Mucosa of descending colon (tissue), 3 donors: Measurements from ENCODE around the gene CGB3. TPM values are rescaled to one million over a fixed set of nuclear protein-coding genes. Genes with fewer than 3 reads are reported as not detected.
A peak's percentile ranks its signal among the peaks of the same experiment; 100 is the strongest.
"Not testable (repeated sequence)": the region's sequence is repeated elsewhere in the genome, so short reads cannot be mapped to it uniquely, and the experiment has no call there.

Experiments used
- ATAC-seq: fragments of 200-7000 bp; cut with Tn5 transposase; one replicate; pipeline ENCODE4 v1.9.1; 2020; ENCODE audit warnings: mild to moderate bottlenecking, moderate library complexity
- DNase-seq, 3 donors: peaks; one replicate each; pipeline ENCODE4 v3.0.0-alpha.2; 2020
- H3K36me3 ChIP-seq: fragments of 200-600 bp; one replicate; pipeline ENCODE4 v1.8.0; 2021; ENCODE audit warnings: low read depth, mild to moderate bottlenecking
- H3K4me1 ChIP-seq: fragments of 200-600 bp; one replicate; pipeline ENCODE4 v1.8.0; 2021; ENCODE audit warnings: low read depth, mild to moderate bottlenecking
- H3K4me3 ChIP-seq: fragments of 200-600 bp; one replicate; pipeline ENCODE4 v1.8.0; 2021; ENCODE audit warnings: mild to moderate bottlenecking
- H3K9me3 ChIP-seq: fragments of 200-600 bp; one replicate; pipeline ENCODE4 v1.8.0; 2021; ENCODE audit warnings: mild to moderate bottlenecking
- intact Hi-C, 2 donors: fragments of 100-400 bp; cut with DNase I in 1 of 2; cut with micrococcal nuclease in 1 of 2; formaldehyde crosslinking; loops; one replicate each; pipeline versions ENCODE4 v1.11.0 to v1.11.1; 2022; cut with DNase I, micrococcal nuclease
- total RNA-seq, 3 donors: library from RNA; stranded (reverse); fragmentation: NEBNext Ultra II Directional in 2 of 3; extraction: Animal tissue kit (Norgen Biotek cat#: 25700) in 2 of 3; gene quantifications; one replicate each; pipeline versions ENCODE4 v1.2.1 to v1.2.4, GENCODE V29; 2021 to 2023
- TF ChIP-seq, protein P1 (sequence below): fragments of 200-600 bp; IDR thresholded peaks from one replicate; pipeline ENCODE4 v1.8.0; 2022; ENCODE audit warnings: antibody characterized with exemption, mild to moderate bottlenecking
- donor health status: DM: no; HTN: no; CAD: no; lungs with moderate emphysema.
- donor health status: DM: no; HTN: no; CAD: no.
- donor health status: DM: no; HTN: yes; CAD: no.

CGB3 gene
- total RNA-seq, 3 donors from 2014 or later = not detected

- no peaks in the 10 kb centered on the region for H3K9me3 ChIP-seq
- no peak overlapping the region for H3K4me3 ChIP-seq
- no peak for ATAC-seq
- H3K4me1 ChIP-seq = peaks cover 12% of the 10 kb centered on the region
- intact Hi-C loops = no loop called here
- no peak for DNase-seq
- no peaks in the 10 kb centered on the region for H3K36me3 ChIP-seq
- TF ChIP-seq, protein P1, sequence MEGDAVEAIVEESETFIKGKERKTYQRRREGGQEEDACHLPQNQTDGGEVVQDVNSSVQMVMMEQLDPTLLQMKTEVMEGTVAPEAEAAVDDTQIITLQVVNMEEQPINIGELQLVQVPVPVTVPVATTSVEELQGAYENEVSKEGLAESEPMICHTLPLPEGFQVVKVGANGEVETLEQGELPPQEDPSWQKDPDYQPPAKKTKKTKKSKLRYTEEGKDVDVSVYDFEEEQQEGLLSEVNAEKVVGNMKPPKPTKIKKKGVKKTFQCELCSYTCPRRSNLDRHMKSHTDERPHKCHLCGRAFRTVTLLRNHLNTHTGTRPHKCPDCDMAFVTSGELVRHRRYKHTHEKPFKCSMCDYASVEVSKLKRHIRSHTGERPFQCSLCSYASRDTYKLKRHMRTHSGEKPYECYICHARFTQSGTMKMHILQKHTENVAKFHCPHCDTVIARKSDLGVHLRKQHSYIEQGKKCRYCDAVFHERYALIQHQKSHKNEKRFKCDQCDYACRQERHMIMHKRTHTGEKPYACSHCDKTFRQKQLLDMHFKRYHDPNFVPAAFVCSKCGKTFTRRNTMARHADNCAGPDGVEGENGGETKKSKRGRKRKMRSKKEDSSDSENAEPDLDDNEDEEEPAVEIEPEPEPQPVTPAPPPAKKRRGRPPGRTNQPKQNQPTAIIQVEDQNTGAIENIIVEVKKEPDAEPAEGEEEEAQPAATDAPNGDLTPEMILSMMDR = no peak
These were observed 2.0 kb downstream of the CGB3 start for GRCh38 chr19:49022116-49022515.

- DNase-seq = no peak
- Histone ChIP-seq H3K36me3 (no peaks in the 10 kb centered on the region), H3K9me3 (no peaks in the 10 kb centered on the region), H3K4me1 (peaks cover 12% of the 10 kb centered on the region), H3K4me3 (no peak overlapping the region)
- TF ChIP-seq, protein P1 = no peak
- no peak for ATAC-seq
- intact Hi-C loops = no loop called here
These were observed 2.9 kb downstream of the CGB3 start for GRCh38 chr19:49020931-49021895.

GRCh38 chr19:49020342-49020741, 3.8 kb downstream of the CGB3 start:
- TF ChIP-seq, protein P1 = no peak
- Histone ChIP-seq H3K9me3 (no peaks in the 10 kb centered on the region), H3K4me1 (peaks cover 12% of the 10 kb centered on the region), H3K4me3 (no peak overlapping the region), H3K36me3 (no peaks in the 10 kb centered on the region)
- DNase-seq (no peak), ATAC-seq (no peak)
- intact Hi-C loops = no loop called here

DNA sequence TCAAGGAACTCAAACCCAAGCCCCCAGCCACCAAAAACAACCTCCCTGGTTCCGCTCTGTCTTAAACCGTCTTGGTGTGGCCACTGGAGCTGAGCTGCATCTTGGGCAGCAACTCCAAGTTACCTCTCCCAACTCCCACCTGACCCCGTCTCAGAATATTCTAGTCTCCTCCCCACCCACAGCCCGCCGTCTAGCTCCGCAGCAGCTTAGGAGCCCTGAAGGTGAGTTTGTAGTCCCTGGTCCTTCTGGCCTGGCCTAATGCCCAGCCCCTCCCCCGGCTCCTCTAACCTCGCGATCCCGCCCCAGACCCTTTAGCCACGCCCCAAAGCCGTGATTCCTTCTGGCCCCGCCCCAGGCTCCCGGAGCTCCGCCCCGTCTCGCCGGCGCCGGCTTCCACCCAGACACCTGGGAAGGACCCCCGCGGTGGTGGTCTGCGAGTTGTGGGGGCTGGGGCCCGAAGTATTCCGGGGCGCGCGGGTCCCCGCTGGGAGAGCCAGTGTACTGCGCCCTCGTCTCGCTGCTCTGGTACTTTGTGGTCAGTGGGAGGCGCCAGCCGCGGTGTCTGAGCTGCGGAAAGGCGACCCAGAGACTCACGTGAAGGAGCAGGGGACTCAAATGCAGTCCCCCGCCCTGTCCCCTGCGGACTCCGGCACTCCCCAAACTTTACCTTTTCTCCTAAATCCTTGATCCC, 4.7 kb downstream of the CGB3 start:
- intact Hi-C loops = no loop called here
- H3K4me3 ChIP-seq = no peak overlapping the region
- TF ChIP-seq, protein P1 = no peak
- peak; percentile 85 to 88 (median 85) for DNase-seq
- peak; percentile 84 for ATAC-seq
- no peaks in the 10 kb centered on the region for H3K9me3 ChIP-seq
- H3K36me3 ChIP-seq = no peaks in the 10 kb centered on the region
- peaks cover 12% of the 10 kb centered on the region for H3K4me1 ChIP-seq

- H3K36me3 ChIP-seq, intact Hi-C loops, H3K4me3 ChIP-seq, H3K9me3 ChIP-seq: not testable (repeated sequence)
- peak in 2 of 3 donors; percentile 40 to 53 for DNase-seq
- ATAC-seq = peak; percentile 27
- H3K4me1 ChIP-seq = peaks cover 12% of the 10 kb centered on the region
These were observed 5.5 kb downstream of the CGB3 start for GRCh38 chr19:49018388-49019241.
